SK-N-SH (cell line): Measurements from ENCODE around the gene PMF1.

ENCODE experiments used
- SMC3 ChIP-seq: IDR thresholded peaks from 2 replicates; pipeline ENCODE4 v1.6.1; 2012; ENCODE audit warnings: low read depth, low read length, improper control_type of control experiment
- TF ChIP-seq, protein P1 (sequence below): fragments of 200-600 bp; sonication (generic); IDR thresholded peaks from 2 replicates; pipeline ENCODE4 v1.6.1; 2017; ENCODE audit warnings: antibody characterized with exemption, mild to moderate bottlenecking, moderate library complexity
- TF ChIP-seq, protein P2 (sequence below): fragments of 150-350 bp; IDR thresholded peaks from 2 replicates; pipeline ENCODE4 v1.6.1; 2016; ENCODE audit warnings: mild to moderate bottlenecking, low read depth, low read length

DNA sequence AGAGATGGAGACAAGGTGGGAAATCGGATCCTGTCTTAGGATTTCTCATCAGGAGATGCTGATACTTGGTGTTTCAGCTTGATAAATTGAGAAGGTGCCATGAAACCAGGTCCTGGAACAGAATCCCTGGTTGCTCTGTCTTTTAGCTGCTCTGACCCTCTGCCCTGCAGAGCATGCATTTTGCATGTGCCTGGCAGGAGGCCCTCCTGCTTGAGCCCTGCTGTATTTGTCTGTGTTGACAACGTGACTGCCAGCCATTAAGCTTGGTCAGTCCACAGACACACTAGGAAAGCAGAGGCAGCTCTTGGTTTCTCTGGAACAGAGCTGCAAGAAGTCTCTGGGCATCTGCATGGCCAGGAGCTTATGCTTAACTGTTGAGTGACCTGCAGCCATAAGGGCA lies 16.4 kb upstream of the PMF1 start:
- TF ChIP-seq SMC3, result no peak
- TF ChIP-seq, protein P1, sequence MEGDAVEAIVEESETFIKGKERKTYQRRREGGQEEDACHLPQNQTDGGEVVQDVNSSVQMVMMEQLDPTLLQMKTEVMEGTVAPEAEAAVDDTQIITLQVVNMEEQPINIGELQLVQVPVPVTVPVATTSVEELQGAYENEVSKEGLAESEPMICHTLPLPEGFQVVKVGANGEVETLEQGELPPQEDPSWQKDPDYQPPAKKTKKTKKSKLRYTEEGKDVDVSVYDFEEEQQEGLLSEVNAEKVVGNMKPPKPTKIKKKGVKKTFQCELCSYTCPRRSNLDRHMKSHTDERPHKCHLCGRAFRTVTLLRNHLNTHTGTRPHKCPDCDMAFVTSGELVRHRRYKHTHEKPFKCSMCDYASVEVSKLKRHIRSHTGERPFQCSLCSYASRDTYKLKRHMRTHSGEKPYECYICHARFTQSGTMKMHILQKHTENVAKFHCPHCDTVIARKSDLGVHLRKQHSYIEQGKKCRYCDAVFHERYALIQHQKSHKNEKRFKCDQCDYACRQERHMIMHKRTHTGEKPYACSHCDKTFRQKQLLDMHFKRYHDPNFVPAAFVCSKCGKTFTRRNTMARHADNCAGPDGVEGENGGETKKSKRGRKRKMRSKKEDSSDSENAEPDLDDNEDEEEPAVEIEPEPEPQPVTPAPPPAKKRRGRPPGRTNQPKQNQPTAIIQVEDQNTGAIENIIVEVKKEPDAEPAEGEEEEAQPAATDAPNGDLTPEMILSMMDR, result no peak
- TF ChIP-seq, protein P2, sequence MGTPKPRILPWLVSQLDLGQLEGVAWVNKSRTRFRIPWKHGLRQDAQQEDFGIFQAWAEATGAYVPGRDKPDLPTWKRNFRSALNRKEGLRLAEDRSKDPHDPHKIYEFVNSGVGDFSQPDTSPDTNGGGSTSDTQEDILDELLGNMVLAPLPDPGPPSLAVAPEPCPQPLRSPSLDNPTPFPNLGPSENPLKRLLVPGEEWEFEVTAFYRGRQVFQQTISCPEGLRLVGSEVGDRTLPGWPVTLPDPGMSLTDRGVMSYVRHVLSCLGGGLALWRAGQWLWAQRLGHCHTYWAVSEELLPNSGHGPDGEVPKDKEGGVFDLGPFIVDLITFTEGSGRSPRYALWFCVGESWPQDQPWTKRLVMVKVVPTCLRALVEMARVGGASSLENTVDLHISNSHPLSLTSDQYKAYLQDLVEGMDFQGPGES, result no peak
